KOPT-K1 (cell line): ENCODE results near the gene UCK2.
A peak's percentile ranks its signal among the peaks of the same experiment; 100 is the strongest.

Source experiments
- H3K27ac ChIP-seq: fragments of 200-600 bp; sonication (generic); 2 replicates; pipeline ENCODE4 v1.5.1; 2016; ENCODE audit warnings: antibody characterized with exemption, mild to moderate bottlenecking, low read depth, low read length; ENCODE audit not compliant: poor library complexity, severe bottlenecking
- H3K36me3 ChIP-seq: fragments of 200-600 bp; sonication (generic); 2 replicates; pipeline ENCODE4 v1.5.1; 2017; ENCODE audit warnings: antibody characterized with exemption, mild to moderate bottlenecking, low read length, moderate library complexity; ENCODE audit not compliant: insufficient read depth
- H3K9me3 ChIP-seq: fragments of 200-600 bp; sonication (generic); 2 replicates; pipeline ENCODE4 v1.5.1; 2017; ENCODE audit warnings: antibody characterized with exemption, low read length, mild to moderate bottlenecking; ENCODE audit not compliant: insufficient read depth, poor library complexity, severe bottlenecking

Gene UCK2

DNA sequence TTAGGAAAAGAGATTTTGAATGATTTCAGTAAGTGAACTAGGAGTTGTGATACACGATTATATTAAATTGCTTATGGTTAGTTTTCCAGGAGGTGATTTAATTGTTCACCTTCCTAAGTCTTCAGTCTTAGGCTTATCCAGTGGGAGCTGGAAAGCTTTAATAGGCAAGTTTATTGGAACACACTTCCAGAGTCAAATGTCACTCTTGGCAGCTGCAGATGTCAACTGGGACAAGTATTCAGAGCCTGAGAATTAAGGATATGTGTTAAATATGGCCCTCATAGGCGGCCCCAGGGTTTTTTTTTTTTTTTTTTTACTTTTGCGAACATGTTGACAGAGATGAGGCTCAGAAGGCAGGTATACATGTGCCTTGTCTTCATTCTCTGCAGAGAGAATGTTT lies 29.2 kb downstream of the UCK2 start:
- Histone ChIP-seq H3K9me3 (no peaks in the 10 kb centered on the region), H3K36me3 (no peaks in the 10 kb centered on the region), H3K27ac (peak overlapping the region; percentile 96)

DNA sequence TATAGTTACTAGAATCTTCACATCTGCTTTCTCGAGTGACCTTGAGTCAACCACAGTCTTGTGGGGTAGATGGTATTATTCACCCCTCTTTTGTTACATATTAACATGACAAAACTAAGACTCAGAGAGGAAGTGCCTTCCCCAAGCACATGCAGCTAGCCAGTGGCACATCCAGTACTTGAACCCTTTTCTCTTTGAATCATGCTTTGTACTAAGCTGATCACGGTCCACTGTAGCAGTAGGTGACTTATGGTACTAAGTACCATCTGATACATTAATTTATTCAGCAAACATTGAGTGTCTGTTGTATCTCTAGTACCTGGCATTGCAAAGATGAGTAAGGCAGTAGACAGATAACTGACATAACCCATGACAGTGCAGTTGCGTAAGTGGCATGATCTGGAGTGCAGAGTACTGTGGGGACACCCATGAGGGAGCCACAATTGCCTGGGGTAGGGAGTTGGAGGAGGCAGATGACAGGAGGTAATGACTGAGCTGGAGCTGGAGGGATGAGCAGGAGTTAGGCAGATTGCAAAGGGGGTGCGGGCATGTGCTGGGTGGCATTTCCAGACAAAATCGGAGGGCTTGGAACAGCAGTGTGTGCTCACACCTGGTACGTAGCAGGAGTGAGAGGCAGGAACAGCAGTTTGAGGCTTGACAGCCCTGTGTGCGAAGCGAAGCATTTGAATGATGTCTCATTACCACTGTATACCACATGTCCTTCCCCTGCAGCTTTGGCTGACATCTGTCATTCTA lies 29.8 kb downstream of the UCK2 start:
- peak overlapping the region; percentile 96 for H3K27ac ChIP-seq
- H3K36me3 ChIP-seq = no peaks in the 10 kb centered on the region
- H3K9me3 ChIP-seq = no peaks in the 10 kb centered on the region

DNA sequence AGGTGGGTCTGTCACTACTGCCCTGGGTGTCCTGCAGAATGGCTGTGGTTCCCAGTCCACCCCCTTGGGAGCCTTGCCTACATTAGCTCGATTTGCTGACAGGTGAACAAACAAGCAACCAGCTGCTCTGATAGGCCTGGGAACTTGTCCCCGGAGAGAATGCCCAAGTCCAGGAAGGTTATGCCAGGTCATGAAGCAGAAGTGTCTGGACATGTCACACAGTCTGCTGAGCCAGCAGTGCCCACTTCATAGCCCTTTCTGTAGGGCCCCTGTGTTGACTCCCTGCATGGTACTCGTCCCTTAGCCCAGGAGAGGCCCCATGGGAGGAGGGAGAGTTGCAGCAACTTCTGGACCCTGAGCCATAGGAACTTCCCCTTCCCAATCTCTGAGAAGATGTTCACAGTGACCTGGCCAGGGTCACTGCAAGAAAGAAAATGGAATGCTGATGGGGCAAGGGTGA lies 31.0 kb downstream of the UCK2 start:
- no peaks in the 10 kb centered on the region for H3K36me3 ChIP-seq
- H3K9me3 ChIP-seq = no peaks in the 10 kb centered on the region
- peak overlapping the region; percentile 96 for H3K27ac ChIP-seq

DNA sequence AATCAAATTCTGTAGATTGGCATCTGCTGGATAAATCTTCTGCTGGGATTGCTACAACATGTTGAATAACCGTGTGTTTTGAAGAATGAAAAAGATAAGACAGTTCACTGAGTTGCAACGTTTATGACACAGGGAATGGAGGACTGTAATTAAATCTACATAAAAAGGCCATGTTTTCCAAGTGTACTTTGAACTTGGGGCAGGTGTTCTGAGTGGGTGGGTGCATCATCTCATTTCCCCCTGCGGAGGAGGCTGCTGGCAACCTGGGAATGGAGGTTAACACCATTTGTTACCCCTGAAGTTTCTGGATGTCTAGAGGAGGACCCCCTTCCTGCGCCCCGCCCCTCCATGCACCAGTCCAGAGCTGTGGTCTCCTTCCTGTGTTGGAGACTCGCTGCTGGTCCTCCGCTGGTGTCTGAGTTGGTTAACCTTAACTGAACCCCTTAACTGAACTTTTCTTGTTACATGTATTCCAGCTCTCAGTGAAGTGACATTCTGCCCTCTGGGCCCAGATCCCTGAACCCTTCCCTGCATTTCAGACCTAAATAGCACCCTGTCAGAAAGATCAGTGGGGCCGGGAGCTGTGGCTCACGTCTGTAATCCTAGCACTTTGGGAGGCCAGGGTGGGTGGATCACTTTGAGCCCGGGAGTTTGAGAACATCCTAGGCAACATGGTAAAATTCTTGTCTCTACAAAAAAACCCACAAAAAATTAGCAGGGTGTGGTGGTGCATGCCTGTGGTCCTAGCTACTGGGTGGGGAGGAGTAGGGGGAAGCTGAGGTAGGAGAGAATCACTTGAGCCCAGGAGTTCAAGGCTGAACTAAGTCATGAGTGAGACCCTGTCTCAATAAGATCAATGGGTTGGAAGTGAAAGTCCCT lies 31.8 kb downstream of the UCK2 start:
- Histone ChIP-seq H3K36me3 (no peaks in the 10 kb centered on the region), H3K9me3 (no peaks in the 10 kb centered on the region), H3K27ac (peak overlapping the region; percentile 96)

DNA sequence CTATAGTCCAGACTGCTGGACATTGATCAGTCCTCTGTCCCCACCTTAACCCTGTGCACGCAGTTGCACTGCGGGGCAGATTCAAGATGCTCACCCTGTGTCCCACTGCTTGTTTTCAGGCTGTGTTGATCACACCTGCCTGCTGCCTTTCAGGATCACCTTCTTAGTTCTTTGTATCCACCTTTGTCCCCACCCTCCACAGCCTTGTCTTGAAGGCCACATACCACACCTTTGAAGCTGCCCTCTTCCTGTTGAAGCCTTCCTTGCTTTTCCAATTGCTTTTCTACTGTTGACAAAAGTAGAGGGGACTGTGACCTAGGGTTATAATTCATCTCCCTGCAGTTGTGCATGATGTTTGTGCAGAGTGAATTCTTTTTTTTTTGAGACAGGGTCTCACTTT lies 32.7 kb downstream of the UCK2 start:
- Histone ChIP-seq H3K27ac (peak overlapping the region; percentile 96), H3K9me3 (no peaks in the 10 kb centered on the region), H3K36me3 (no peaks in the 10 kb centered on the region)

DNA sequence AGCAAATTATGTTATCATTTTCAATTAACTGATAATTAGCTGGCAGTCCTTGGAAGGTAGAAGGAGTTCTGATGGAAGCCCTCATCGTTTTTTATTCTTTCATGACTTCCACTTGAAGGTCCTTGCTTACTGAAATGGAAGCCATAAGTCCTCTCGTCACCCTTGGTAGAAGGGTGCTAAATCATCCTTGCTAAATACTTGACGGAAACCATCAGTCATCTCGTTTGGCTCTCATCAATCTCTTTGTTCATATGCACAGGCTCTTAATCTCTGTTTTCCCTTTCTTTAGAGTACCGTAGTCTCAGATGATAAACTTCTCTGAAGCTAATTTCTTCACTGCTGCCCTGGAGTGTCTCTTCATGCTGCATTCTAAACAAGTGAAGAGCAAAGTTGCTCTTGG lies 34.5 kb downstream of the UCK2 start:
- Histone ChIP-seq H3K36me3 (no peaks in the 10 kb centered on the region), H3K9me3 (no peaks in the 10 kb centered on the region), H3K27ac (peak overlapping the region; percentile 85)

DNA sequence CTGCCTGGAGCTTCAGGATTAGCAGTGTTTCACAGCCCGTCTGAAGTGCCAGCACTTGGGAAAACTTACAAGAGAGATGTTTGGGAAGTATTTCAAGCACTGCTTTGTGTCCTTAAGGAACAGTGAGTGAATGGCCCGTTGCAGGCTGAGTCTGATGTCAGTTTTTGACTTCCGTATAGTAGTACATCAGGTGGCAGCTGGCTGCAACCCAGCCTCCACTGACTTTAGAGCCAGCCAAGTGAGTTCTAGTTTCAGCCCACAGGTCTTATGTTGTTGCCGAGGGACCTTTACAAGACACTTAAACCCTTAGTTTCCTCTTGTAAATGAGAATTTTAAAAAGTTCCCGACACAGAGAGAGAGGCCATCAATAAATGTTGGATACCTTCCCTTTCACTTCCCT lies 35.0 kb downstream of the UCK2 start:
- Histone ChIP-seq H3K9me3 (no peaks in the 10 kb centered on the region), H3K36me3 (no peaks in the 10 kb centered on the region), H3K27ac (peak overlapping the region; percentile 85)

DNA sequence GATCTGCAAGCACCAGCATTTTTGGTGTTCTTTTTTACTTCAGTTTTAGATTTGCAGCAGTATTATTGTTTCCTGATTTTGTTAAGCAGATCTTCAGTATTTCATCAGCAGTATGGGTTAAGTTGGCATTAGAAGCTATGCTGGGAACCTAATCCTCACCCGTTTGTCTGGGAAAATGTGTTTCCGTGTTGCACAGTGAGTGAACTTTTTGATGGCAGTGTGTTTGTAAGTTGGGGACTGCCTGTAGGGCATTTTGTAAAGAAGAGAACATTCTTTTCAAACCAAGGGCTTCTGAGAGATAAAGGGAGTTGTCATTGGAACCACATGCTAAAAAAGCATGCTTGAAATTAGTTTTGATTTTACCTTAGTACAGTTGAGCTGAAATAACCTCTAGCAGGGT lies 35.9 kb downstream of the UCK2 start:
- H3K36me3 ChIP-seq = no peaks in the 10 kb centered on the region
- H3K9me3 ChIP-seq = no peaks in the 10 kb centered on the region
- H3K27ac ChIP-seq = peak overlapping the region; percentile 85

DNA sequence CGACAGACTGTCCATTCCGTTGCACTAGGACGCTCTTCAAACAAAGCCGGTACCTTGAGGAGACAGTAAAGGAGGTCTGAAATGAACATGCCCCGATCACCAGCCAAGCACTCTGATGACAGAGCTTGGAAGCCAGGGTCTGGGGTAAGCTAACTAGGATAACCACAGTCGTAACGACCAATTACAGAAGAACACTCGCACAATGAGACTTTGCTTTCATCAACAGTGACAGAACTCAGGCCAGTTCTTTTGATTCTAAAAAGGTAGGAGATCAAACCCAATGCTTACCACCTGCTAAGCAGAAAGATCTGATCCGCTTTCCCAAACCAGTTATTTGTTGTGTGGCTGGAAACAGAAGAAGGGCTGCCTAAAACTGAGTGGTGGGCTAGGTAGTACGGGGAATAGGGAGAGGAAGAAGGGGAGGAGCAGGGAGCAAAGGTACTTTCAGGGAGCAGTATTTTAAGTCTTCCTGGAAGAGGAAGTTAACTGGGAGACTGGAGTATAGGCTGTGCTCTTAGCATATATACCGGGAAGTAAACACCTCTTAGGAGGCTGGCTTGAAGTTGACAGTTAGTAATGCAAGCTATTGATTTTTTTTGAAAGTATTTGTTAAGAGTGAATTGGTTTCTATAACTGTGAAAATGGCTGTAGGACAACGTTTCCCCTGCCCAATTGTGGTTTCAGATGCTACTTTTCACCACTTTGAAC lies 38.4 kb downstream of the UCK2 start:
- no peaks in the 10 kb centered on the region for H3K36me3 ChIP-seq
- peak overlapping the region; percentile 73 for H3K27ac ChIP-seq
- no peaks in the 10 kb centered on the region for H3K9me3 ChIP-seq

DNA sequence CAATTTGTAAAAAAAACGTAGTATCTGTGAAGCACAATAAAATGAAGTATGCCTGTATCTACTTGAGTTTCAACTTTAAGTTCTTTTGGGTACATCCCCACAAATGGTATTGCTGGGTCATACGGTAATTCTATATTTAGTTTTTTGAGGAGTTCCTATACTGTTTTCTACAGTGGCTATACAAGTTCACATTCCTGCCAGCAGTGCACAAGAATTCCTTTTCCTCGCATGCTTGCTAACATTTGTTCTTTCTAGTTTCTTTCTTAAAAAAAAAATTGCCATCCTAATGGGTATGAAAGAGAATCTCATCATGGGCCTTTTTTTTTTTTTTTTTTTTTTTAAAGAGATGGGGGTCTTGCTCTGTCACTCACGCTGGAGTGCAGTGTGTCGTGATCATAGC lies 41.9 kb downstream of the UCK2 start:
- no peaks in the 10 kb centered on the region for H3K9me3 ChIP-seq
- H3K36me3 ChIP-seq = no peaks in the 10 kb centered on the region
- peak overlapping the region; percentile 73 for H3K27ac ChIP-seq

DNA sequence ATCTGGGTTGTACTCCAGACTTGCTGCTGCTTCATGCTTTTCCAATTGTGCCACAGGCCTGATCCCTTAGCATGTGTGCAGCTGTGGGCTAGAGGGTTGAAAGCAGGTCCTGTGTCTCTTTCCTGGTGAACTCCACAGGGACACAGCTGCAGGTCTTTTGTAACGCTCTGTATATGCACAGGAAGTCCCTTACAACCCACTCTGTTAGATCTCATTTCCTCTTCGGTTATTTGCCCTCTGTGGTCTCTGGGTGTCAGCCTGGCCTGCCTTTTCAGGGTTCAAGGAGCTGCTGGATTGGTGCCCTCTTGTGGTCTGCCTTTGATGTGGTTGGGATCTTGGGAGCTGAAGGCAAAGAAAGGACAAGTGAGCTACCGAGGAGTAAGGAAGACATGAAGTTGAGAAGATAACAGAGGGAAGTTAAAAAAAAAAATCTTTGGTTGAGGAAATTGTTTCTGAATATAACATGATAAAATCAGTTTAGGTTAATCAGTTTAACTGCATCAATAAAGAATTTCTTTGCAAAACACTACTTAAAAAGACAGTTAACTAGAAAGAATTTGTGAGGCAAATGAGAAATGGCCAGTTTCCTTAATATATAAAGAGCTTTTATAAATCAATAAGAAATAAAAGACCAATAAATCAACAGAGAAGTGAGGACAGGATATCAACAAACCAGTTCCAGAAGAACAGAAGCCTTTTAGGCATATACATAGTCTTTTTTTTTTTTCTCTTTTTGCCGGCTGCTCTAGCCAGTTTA lies 44.1 kb downstream of the UCK2 start:
- Histone ChIP-seq H3K9me3 (no peaks in the 10 kb centered on the region), H3K36me3 (peaks cover under 1% of the 10 kb centered on the region; the same call in 1 of the 2 replicates), H3K27ac (peak overlapping the region; percentile 73)

DNA sequence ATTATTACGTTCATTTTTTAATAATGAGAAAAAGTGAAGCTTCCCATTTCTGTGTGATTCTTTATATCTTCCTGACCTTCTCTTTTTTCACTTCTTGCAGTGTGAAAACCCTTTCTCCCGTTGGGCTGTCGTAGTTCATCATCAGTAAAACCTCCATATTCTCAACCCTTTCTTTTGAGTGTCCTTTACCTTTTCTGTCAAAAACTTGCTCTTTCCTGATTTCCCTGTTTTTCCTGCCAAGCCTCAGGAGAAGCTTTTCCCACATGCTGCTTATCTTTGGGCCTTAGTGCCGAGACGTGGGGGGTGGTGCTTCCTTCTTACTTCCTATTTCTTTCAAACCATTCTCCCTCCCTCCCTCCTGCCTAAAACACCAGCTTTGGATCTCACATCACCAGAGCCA lies 46.1 kb downstream of the UCK2 start:
- H3K27ac ChIP-seq = no peak overlapping the region
- peaks cover 16% of the 10 kb centered on the region for H3K36me3 ChIP-seq
- peaks cover 19% of the 10 kb centered on the region for H3K9me3 ChIP-seq

DNA sequence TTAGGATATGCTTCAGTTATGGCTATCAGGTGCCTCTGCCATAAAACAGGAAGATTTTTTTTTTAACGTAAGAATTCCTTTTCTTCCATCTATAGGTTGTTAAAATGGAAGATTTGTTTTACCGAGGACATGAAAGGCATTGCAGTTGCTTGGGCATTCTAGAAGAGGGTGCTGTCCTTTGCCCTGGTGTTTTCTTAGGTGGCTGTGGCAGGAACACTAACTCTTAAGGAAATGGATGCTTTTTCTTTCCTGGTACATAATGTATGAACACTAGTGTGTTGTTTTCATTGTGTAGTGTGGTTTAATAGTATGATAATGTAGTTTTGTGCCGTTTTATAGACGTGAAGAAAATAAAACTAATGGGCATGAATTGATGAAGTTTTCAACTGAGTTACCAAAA lies 47.2 kb downstream of the UCK2 start:
- peaks cover 16% of the 10 kb centered on the region for H3K36me3 ChIP-seq
- peaks cover 23% of the 10 kb centered on the region for H3K9me3 ChIP-seq
- H3K27ac ChIP-seq = no peak overlapping the region

DNA sequence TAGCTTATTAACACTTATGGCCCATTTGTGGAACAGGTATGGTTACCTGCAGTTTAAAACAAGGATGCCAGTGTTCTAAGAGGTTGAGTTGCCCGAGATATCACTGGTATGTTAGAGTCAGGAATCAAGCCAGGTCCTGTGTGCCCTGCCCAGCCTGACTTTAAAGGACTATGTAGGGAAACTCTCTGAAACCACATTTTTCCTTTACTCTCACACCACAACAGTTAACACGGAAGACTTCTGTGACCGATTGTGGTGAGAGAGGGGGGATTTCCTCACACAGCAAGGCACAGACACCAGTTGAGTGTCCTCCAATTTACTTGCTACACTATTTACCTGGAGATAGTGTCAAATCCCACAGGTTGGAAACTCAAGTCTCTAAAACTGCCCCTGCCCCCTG lies 47.8 kb downstream of the UCK2 start:
- Histone ChIP-seq H3K9me3 (peaks cover 23% of the 10 kb centered on the region), H3K36me3 (peaks cover 16% of the 10 kb centered on the region), H3K27ac (no peak overlapping the region)
